Measurements from ENCODE around the gene SLC10A2.

- TF ChIP-seq, protein P1, sequence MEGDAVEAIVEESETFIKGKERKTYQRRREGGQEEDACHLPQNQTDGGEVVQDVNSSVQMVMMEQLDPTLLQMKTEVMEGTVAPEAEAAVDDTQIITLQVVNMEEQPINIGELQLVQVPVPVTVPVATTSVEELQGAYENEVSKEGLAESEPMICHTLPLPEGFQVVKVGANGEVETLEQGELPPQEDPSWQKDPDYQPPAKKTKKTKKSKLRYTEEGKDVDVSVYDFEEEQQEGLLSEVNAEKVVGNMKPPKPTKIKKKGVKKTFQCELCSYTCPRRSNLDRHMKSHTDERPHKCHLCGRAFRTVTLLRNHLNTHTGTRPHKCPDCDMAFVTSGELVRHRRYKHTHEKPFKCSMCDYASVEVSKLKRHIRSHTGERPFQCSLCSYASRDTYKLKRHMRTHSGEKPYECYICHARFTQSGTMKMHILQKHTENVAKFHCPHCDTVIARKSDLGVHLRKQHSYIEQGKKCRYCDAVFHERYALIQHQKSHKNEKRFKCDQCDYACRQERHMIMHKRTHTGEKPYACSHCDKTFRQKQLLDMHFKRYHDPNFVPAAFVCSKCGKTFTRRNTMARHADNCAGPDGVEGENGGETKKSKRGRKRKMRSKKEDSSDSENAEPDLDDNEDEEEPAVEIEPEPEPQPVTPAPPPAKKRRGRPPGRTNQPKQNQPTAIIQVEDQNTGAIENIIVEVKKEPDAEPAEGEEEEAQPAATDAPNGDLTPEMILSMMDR (conservative IDR thresholded peaks at IDR 0.05; ENCODE audit: low read length), result no peak
- TF ChIP-seq EZH2phosphoT487 (IDR thresholded peaks at IDR 0.05; ENCODE audit: borderline replicate concordance), result no peak
Measured at GRCh38 chr13:103031332-103031873, 34.8 kb downstream of the SLC10A2 start.
